ENCODE measurements around the gene RBMS1.

RBMS1 gene

DNA sequence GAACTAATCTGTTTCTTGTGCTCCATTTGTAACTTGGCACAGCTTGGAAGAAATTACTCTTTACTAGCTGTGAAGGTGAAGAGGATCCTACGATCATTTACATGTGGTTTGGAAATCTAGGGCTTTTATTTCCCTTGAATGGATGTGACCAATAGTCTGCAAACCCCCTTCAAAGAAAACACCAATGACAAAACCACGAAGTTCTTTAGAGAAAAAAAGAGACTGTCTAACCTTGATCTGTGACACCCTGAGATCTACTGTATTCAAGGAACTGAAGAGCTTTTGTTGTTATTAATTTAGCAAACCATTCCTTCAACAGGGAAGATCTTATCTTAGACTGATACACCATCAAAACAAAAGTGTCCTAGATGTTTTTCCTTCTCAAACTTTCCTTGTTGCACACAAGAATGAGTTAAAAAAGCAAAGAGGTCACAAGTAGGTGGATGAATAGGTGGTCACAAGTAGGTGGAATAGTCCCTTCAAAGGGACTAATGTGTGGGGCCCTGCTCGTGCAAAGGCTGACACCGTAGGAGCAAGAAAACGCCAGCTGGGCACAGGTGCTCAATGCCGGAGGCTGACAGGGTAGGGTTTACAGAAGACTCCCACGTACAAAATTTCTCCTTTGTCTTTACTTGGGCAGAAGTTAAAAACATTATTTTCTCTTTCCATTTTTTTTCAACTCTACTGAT lies 197.9 kb downstream of the RBMS1 start:
- H3K36me3 Mint-ChIP-seq (ENCODE audit: low read depth) = peaks cover 82% of the 10 kb centered on the region
- peak overlapping the region; percentile 91 for H3K27ac Mint-ChIP-seq
- peaks cover 82% of the 10 kb centered on the region for H3K4me1 Mint-ChIP-seq (ENCODE audit: low read depth)
- H3K9me3 Mint-ChIP-seq = no peaks in the 10 kb centered on the region
- peak overlapping the region; percentile 58 for H3K4me3 Mint-ChIP-seq
- no peaks in the 10 kb centered on the region for H3K27me3 Mint-ChIP-seq

- no peaks in the 10 kb centered on the region for H3K9me3 Mint-ChIP-seq
- H3K4me3 Mint-ChIP-seq = peak overlapping the region; percentile 58
- peaks cover 79% of the 10 kb centered on the region for H3K36me3 Mint-ChIP-seq (ENCODE audit: low read depth)
- peak overlapping the region; percentile 91 for H3K27ac Mint-ChIP-seq
- peaks cover 77% of the 10 kb centered on the region for H3K4me1 Mint-ChIP-seq (ENCODE audit: low read depth)
- no peaks in the 10 kb centered on the region for H3K27me3 Mint-ChIP-seq
Measured at GRCh38 chr2:160294889-160295288, 198.7 kb downstream of the RBMS1 start.

DNA sequence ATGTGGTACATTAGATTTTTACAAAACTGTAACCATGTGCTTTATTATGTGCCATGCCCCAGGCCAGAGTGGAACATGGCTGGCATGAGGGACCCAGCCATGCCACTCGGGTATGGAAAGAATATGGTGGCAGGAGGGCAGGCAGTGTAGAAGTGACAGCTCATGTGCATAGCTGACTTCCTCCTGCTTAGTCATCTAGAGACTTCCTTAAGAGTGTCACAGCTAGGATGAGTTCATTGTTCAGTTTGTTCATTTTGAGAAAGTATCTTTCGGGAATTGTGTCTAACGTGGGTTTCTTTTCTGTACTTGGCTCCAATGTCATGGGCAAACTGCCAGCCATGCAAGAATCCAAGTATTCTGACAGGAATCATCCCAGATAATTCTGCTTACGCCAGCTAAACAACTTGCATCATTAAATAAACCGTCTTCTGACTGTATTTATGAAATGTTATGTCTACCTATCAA lies 199.2 kb downstream of the RBMS1 start:
- no peaks in the 10 kb centered on the region for H3K9me3 Mint-ChIP-seq
- peaks cover 71% of the 10 kb centered on the region for H3K4me1 Mint-ChIP-seq (ENCODE audit: low read depth)
- H3K27me3 Mint-ChIP-seq = no peaks in the 10 kb centered on the region
- peak overlapping the region; percentile 27 for H3K4me3 Mint-ChIP-seq
- peak overlapping the region; percentile 91 for H3K27ac Mint-ChIP-seq
- peaks cover 78% of the 10 kb centered on the region for H3K36me3 Mint-ChIP-seq (ENCODE audit: low read depth)

- Mint-ChIP-seq H3K4me1 (ENCODE audit: low read depth) (peaks cover 63% of the 10 kb centered on the region), H3K36me3 (ENCODE audit: low read depth) (peaks cover 70% of the 10 kb centered on the region), H3K27me3 (no peaks in the 10 kb centered on the region), H3K27ac (peak overlapping the region; percentile 91), H3K4me3 (no peak overlapping the region), H3K9me3 (no peaks in the 10 kb centered on the region)
Measured at GRCh38 chr2:160293391-160294091, 200.1 kb downstream of the RBMS1 start.

GRCh38 chr2:160292225-160292624 lies 201.4 kb downstream of the RBMS1 start:
- peaks cover 62% of the 10 kb centered on the region for H3K36me3 Mint-ChIP-seq (ENCODE audit: low read depth)
- H3K27ac Mint-ChIP-seq = peak overlapping the region; percentile 26
- no peaks in the 10 kb centered on the region for H3K27me3 Mint-ChIP-seq
- no peaks in the 10 kb centered on the region for H3K9me3 Mint-ChIP-seq
- H3K4me3 Mint-ChIP-seq = no peak overlapping the region
- peaks cover 50% of the 10 kb centered on the region for H3K4me1 Mint-ChIP-seq (ENCODE audit: low read depth)

DNA sequence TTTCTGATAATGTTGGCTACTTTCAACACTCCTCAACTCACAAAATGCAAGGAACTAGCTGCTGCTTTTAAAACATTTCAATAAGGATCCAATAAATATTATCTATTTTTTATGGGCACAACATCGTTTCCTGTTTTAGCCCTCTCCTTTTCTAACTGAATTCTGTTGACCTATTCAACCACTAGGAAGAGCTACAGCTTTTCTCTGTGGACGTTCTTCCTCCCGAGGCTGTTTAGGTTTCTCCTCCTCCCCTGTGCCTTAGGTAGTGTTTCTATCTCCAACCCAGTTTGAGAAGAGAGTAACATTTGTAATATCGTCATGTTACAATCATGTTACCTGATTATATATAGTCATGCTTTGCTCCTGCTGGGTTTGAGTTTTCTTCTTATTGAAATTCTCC lies 202.2 kb downstream of the RBMS1 start:
- no peaks in the 10 kb centered on the region for H3K9me3 Mint-ChIP-seq
- peaks cover 53% of the 10 kb centered on the region for H3K36me3 Mint-ChIP-seq (ENCODE audit: low read depth)
- no peak overlapping the region for H3K27ac Mint-ChIP-seq
- peaks cover 41% of the 10 kb centered on the region for H3K4me1 Mint-ChIP-seq (ENCODE audit: low read depth)
- H3K27me3 Mint-ChIP-seq = no peaks in the 10 kb centered on the region
- H3K4me3 Mint-ChIP-seq = no peak overlapping the region

- Mint-ChIP-seq H3K27me3 (no peaks in the 10 kb centered on the region), H3K36me3 (ENCODE audit: low read depth) (peaks cover 45% of the 10 kb centered on the region), H3K27ac (no peak overlapping the region), H3K4me3 (no peak overlapping the region), H3K4me1 (ENCODE audit: low read depth) (peaks cover 34% of the 10 kb centered on the region), H3K9me3 (no peaks in the 10 kb centered on the region)
Measured at GRCh38 chr2:160290598-160290997, 203.0 kb downstream of the RBMS1 start.

- H3K9me3 Mint-ChIP-seq = no peaks in the 10 kb centered on the region
- no peak overlapping the region for H3K4me3 Mint-ChIP-seq
- no peak overlapping the region for H3K27ac Mint-ChIP-seq
- no peaks in the 10 kb centered on the region for H3K27me3 Mint-ChIP-seq
- H3K4me1 Mint-ChIP-seq (ENCODE audit: low read depth) = peaks cover 26% of the 10 kb centered on the region
- peaks cover 43% of the 10 kb centered on the region for H3K36me3 Mint-ChIP-seq (ENCODE audit: low read depth)
Measured at GRCh38 chr2:160289831-160290230, 203.8 kb downstream of the RBMS1 start.

DNA sequence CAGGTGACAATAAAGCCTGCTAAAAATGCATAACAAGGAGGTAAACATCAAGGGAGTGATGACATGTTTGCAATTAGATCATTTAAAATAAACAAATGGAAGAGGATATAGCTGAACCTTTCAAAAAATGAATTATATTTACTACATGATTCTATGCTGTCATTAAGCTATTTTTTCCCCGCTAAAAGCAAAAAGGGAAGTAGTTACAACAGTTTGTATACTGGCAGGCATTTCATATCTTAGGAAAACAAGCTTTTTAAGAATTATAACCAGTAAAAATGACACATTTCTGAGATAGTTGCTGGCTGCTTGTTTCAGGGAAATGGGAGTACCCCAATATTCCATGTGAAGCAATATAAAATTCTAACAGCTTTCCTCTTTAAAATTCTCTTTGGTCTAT lies 204.5 kb downstream of the RBMS1 start:
- H3K27ac Mint-ChIP-seq = no peak overlapping the region
- peaks cover 19% of the 10 kb centered on the region for H3K4me1 Mint-ChIP-seq (ENCODE audit: low read depth)
- no peaks in the 10 kb centered on the region for H3K9me3 Mint-ChIP-seq
- H3K4me3 Mint-ChIP-seq = no peak overlapping the region
- peaks cover 42% of the 10 kb centered on the region for H3K36me3 Mint-ChIP-seq (ENCODE audit: low read depth)
- H3K27me3 Mint-ChIP-seq = no peaks in the 10 kb centered on the region

DNA sequence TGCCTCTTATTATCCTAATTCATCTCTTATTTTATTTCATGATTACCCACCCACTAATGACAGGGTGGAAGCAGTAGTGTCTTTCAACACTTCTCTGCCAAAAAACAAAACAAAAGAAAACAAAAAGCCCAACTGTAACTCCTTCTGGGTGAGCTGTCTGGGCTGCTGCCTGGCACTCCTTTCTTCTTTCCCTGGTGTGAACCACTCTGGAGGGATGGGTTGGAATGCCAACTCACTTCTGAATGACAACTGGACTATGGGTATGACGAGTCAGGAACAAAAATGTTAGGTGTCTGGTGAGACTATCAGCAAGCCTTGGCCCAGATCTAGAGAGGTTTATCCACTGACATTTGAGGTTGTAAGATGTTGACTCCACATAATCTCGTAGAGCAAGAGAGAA lies 205.3 kb downstream of the RBMS1 start:
- H3K36me3 Mint-ChIP-seq (ENCODE audit: low read depth) = peaks cover 41% of the 10 kb centered on the region
- H3K27me3 Mint-ChIP-seq = no peaks in the 10 kb centered on the region
- H3K9me3 Mint-ChIP-seq = no peaks in the 10 kb centered on the region
- H3K4me3 Mint-ChIP-seq = no peak overlapping the region
- peak overlapping the region; percentile 15 for H3K27ac Mint-ChIP-seq
- peaks cover 12% of the 10 kb centered on the region for H3K4me1 Mint-ChIP-seq (ENCODE audit: low read depth)

DNA sequence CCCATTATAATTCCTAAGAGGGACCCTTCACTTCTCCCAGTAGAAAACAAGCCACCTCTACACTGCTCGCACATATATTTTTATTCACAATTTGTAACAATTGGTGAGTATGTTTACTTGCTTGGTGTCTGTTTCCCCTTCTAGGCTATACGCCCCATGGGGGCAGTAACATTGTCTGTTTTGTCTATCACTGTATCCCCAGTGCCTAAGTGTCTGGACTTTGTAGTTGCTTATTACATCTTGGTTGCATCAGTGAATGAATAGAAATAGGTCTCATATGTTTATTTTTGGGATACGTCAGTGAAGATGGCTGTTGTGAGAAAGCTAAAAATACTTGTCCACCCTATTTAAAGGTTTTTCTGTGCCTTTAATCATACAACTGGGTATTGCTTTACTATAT lies 206.1 kb downstream of the RBMS1 start:
- H3K27ac Mint-ChIP-seq = no peak overlapping the region
- H3K9me3 Mint-ChIP-seq = no peaks in the 10 kb centered on the region
- H3K4me1 Mint-ChIP-seq (ENCODE audit: low read depth) = peaks cover 9% of the 10 kb centered on the region
- peaks cover 41% of the 10 kb centered on the region for H3K36me3 Mint-ChIP-seq (ENCODE audit: low read depth)
- H3K27me3 Mint-ChIP-seq = no peaks in the 10 kb centered on the region
- H3K4me3 Mint-ChIP-seq = no peak overlapping the region

DNA sequence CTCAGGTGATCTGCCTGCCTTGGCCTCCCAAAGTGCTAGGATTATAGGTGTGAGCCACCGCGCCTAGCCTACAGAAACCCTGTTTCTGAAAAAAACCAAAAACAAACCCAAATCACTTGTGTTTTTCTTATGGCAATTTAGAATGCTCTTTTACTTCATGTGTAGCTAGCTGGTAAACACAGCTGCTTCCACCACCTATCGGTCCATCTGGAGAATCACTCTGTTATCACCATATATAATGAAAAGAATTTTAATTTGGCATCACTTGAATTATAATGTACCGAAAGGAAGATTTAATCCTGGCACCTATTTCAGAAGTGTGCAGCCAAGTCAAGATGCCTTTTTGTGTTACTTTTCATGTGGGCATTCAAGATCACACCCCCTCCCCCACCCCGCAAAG lies 207.1 kb downstream of the RBMS1 start:
- Mint-ChIP-seq H3K36me3 (ENCODE audit: low read depth) (peaks cover 40% of the 10 kb centered on the region), H3K9me3 (no peaks in the 10 kb centered on the region), H3K27ac (no peak overlapping the region), H3K27me3 (no peaks in the 10 kb centered on the region), H3K4me3 (no peak overlapping the region), H3K4me1 (ENCODE audit: low read depth) (peaks cover 8% of the 10 kb centered on the region)

DNA sequence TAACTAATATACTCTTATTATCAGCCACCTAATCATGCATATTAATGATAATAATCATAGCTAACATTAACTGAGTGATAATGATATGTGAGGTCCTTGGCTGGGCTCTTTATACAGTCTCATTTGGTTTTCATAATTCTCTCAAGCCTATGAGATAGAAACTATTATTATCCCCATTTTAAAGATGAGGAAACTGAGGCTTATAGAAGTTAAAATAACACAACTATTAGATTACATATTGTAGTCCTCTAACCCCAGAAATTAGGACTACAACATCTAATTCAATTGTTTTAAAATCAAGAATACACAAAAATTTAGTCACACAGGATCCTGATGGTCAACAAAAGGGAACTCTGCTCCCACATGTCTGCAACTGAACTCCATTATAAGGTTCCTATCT lies 209.9 kb downstream of the RBMS1 start:
- Mint-ChIP-seq H3K27ac (no peak overlapping the region), H3K36me3 (ENCODE audit: low read depth) (peaks cover 51% of the 10 kb centered on the region), H3K9me3 (no peaks in the 10 kb centered on the region), H3K4me1 (ENCODE audit: low read depth) (peaks cover 18% of the 10 kb centered on the region), H3K27me3 (no peaks in the 10 kb centered on the region), H3K4me3 (no peak overlapping the region)

DNA sequence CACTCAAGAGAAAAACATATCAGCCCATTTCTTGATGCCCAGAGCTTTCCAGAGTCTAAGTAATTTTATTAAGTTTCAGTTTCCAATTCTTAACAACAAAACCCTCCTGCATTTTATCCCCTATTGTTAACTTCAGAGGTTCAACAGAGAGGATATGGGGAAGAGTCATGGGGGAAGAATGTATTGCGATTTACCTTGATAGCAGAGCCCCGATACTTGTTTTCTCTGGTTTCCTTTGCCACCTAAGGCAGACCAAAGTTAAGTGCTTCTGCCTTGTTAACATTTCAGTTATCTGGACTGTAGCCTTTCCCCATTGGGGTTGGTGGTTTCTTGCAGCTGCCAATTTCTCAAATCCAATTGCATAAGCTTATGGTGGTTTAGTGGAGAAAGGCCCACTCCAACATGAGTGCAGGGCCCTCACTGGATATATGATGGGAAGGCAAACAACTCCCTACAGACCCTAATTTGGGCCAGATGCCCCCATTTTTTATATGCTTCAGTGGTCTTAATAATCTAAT lies 211.5 kb downstream of the RBMS1 start:
- no peaks in the 10 kb centered on the region for H3K9me3 Mint-ChIP-seq
- H3K4me3 Mint-ChIP-seq = no peak overlapping the region
- peaks cover 62% of the 10 kb centered on the region for H3K36me3 Mint-ChIP-seq (ENCODE audit: low read depth)
- peak overlapping the region; percentile 16 for H3K27ac Mint-ChIP-seq
- no peaks in the 10 kb centered on the region for H3K27me3 Mint-ChIP-seq
- peaks cover 26% of the 10 kb centered on the region for H3K4me1 Mint-ChIP-seq (ENCODE audit: low read depth)

DNA sequence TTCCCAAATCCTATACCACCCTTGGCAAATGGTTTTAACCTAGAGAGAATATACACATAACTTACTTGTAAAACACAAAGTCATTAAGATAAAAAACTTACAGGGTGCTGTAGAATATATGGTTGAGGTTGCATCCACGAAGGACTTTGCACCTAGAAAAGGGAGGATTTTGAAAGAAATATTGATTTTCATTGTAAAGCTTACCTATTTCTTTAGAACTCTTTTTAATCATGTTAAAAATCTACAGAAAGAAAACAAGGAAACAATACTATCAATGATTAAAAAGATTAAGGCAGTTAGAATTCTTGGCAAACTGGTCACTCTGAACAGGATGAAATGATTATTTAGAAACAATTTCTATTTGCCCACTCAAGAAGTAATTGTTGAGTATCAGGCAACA lies 212.4 kb downstream of the RBMS1 start:
- Mint-ChIP-seq H3K27me3 (no peaks in the 10 kb centered on the region), H3K4me1 (ENCODE audit: low read depth) (peaks cover 26% of the 10 kb centered on the region), H3K36me3 (ENCODE audit: low read depth) (peaks cover 68% of the 10 kb centered on the region), H3K27ac (no peak overlapping the region), H3K4me3 (no peak overlapping the region), H3K9me3 (no peaks in the 10 kb centered on the region)

Data from stimulated activated naive CD8-positive, alpha-beta T cell treated with anti-CD3 and anti-CD28 coated beads, Interleukin-15, Interleukin-2, amounts not matched to agents 100 ng/mL and 50 ng/mL, for 24 hours (primary cell).